ENCODE results near the gene EFNA5. TPM values are rescaled to one million over a fixed set of nuclear protein-coding genes. Genes with fewer than 3 reads are reported as not detected.

EFNA5 gene
- polyA plus RNA-seq, 1 of the 3 experiments (the other 2 are of a cell fraction), result 0.81 TPM

GRCh38 chr5:107450531-107450930 is 220.2 kb downstream of the EFNA5 start:
- DNase-seq, result no peak
- no peak for TF ChIP-seq GABPA (IDR thresholded peaks at IDR 0.05; ENCODE audit: low read depth)
- no peak for TF ChIP-seq USF2 (IDR thresholded peaks at IDR 0.05; ENCODE audit: borderline replicate concordance, low read depth, low read length)
- TF ChIP-seq RFX5 (IDR thresholded peaks at IDR 0.05; ENCODE audit: low read length), result no peak
- no peak for TF ChIP-seq TAF1 (IDR thresholded peaks at IDR 0.05; ENCODE audit: borderline replicate concordance, low read depth, low read length)
- no peak for TF ChIP-seq NFIC (IDR thresholded peaks at IDR 0.05; ENCODE audit: borderline replicate concordance)
- TF ChIP-seq MEF2A (IDR thresholded peaks at IDR 0.05; ENCODE audit: borderline replicate concordance, low read depth), result no peak
- TF ChIP-seq MAX (IDR thresholded peaks at IDR 0.05; ENCODE audit: low read depth), result no peak
- TF ChIP-seq EP300 (IDR thresholded peaks at IDR 0.05; ENCODE audit: borderline replicate concordance in 1 of 2, low read depth in 1 of 2, low read length in 1 of 2), result no peak
- TF ChIP-seq SMC3 (IDR thresholded peaks at IDR 0.05; ENCODE audit: low read depth, low read length), result no peak
- TF ChIP-seq PBX3 (IDR thresholded peaks at IDR 0.05), result no peak
- TF ChIP-seq POLR2AphosphoS5 (IDR thresholded peaks at IDR 0.05; ENCODE audit: low read depth, low read length), result no peak
- no peak for TF ChIP-seq REST (IDR thresholded peaks at IDR 0.05; ENCODE audit: low read depth, low read length)
- TF ChIP-seq NRF1 (IDR thresholded peaks at IDR 0.05; ENCODE audit: low read depth, low read length), result no peak
- TF ChIP-seq IRF3 (IDR thresholded peaks at IDR 0.05; ENCODE audit: low read depth, low read length), result no peak
- TF ChIP-seq EZH2phosphoT487 (IDR thresholded peaks at IDR 0.05; ENCODE audit: borderline replicate concordance, low read depth), result no peak
- TF ChIP-seq FOXM1 (IDR thresholded peaks at IDR 0.05; ENCODE audit: low read depth), result no peak
- no peak for TF ChIP-seq RXRA (IDR thresholded peaks at IDR 0.05; ENCODE audit: borderline replicate concordance, low read depth)
- TF ChIP-seq TEAD4 (IDR thresholded peaks at IDR 0.05; ENCODE audit: borderline replicate concordance, insufficient read depth), result no peak
- no peak for TF ChIP-seq USF1 (IDR thresholded peaks at IDR 0.05; ENCODE audit: borderline replicate concordance, low read depth)
- no peak for TF ChIP-seq TCF12 (IDR thresholded peaks at IDR 0.05)
- ChIA-PET POLR2A (no interaction called here), CTCF (no interaction called here)
- no peak overlapping the region for H3K9ac ChIP-seq
- H3K27ac ChIP-seq (ENCODE audit: low read depth in 2 of 2, low read length in 1 of 2), result no peak overlapping the region
- peaks cover 2 to 8% of the 10 kb centered on the region in 2 experiments; a peak in 2 of 4 replicates for H3K4me1 ChIP-seq (ENCODE audit: control insufficient read depth in 1 of 2, insufficient read depth in 2 of 2, low read depth in 1 of 2, low read length in 1 of 2)
- H3K9me3 ChIP-seq, result no peaks in the 10 kb centered on the region
- no peak overlapping the region for H3K4me3 ChIP-seq (ENCODE audit: low read depth in 2 of 2, low read length in 1 of 2)
- H3K79me2 ChIP-seq (ENCODE audit: insufficient read depth), result no peaks in the 10 kb centered on the region
- no peaks in the 10 kb centered on the region for H3K36me3 ChIP-seq (replicated peaks in 1 of 2; ENCODE audit: control insufficient read depth in 1 of 2, insufficient read depth in 2 of 2, low read length in 1 of 2)
- H3K4me2 ChIP-seq, result no peak overlapping the region
- no peaks in the 10 kb centered on the region for H3K27me3 ChIP-seq (ENCODE audit: insufficient read depth)
- H3K9me2 ChIP-seq, result no peaks in the 10 kb centered on the region
- H4K20me1 ChIP-seq (ENCODE audit: insufficient read depth), result no peaks in the 10 kb centered on the region
- no peaks in the 10 kb centered on the region for H3F3A ChIP-seq (replicated peaks; ENCODE audit: insufficient read depth)
- 91% methylated on average over 3 of the region's 3 CpGs for WGBS (ENCODE audit: low lambda C conversion rate)
- no peak overlapping the region for H2AFZ ChIP-seq (ENCODE audit: low read depth)

All from SK-N-SH (cell line).